ENCODE data around the gene DNAJA4. TPM values are rescaled to one million over a fixed set of nuclear protein-coding genes. Genes with fewer than 3 reads are reported as not detected.

DNAJA4 gene
- total and polyA plus RNA-seq, 9 of the 15 experiments (the other 6 are each of a cell fraction or from before 2014, with no cell fraction given), result 0.11 to 1.0 (median 0.16) TPM; not detected in 4

DNA sequence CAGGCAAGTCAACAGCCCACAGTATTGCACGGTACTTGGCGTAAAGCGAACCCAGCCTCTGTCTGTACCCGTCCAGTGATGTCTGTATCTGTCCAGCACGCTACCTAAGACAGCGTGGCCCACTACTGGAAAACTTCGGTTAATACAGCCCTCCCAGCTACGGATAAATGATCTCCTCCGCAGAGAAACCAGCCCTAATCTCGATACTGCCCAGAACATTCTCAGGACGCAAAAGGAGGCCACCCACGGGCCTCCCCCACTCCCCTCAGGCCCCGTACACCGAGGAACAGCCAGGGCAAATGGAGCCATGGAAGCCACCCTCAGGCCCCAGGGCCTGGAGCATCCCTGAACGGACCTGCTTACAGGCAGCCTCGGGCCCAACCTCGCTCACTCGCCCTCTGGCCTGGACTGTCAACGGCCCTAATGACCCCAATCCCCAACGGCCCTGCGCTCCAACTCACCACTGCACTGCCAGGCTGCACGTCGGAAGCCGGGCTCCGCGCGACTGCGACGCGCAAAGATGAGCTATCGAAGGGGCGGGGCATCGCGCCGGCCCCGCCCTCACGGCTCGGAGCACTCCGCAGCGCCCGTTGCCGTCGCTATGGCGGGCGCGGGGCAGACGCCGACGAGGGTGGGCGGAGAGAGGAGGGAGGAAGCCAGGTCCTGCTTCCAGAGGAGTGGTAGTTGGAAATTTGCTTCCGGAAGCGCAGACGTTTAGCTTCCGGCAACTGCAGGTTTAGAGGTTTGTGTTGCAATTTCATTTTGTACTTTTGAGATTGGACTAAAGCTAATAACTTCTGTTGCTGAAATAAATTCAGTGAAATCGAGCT lies 35.0 kb downstream of the DNAJA4 start, which contains the start of gene SKIC8 (continued):
- TF ChIP-seq, protein P1, sequence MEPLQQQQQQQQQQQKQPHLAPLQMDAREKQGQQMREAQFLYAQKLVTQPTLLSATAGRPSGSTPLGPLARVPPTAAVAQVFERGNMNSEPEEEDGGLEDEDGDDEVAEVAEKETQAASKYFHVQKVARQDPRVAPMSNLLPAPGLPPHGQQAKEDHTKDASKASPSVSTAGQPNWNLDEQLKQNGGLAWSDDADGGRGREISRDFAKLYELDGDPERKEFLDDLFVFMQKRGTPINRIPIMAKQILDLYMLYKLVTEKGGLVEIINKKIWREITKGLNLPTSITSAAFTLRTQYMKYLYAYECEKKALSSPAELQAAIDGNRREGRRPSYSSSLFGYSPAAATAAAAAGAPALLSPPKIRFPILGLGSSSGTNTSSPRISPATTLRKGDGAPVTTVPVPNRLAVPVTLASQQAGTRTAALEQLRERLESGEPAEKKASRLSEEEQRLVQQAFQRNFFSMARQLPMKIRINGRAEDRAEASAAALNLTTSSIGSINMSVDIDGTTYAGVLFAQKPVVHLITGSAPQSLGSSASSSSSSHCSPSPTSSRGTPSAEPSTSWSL (CRISPR knock-in tag; IDR thresholded peaks at IDR 0.05; ENCODE audit: borderline replicate concordance), result no peak
- TF ChIP-seq TCF3 (CRISPR knock-in tag; IDR thresholded peaks at IDR 0.05) (no peak), RFX1 (IDR thresholded peaks at IDR 0.05) (peak; percentile 74), CBX1 (IDR thresholded peaks at IDR 0.05; ENCODE audit: low read depth) (peak; percentile 63; the same call in 1 of the 2 replicates), ZBTB40 (IDR thresholded peaks at IDR 0.05) (peak; percentile 90), ZBTB40 (CRISPR knock-in tag; IDR thresholded peaks at IDR 0.05) (no peak), ZNF512 (tag; IDR thresholded peaks at IDR 0.05) (no peak), ZNF766 (CRISPR knock-in tag; conservative IDR thresholded peaks at IDR 0.05) (peak; percentile 69; the same call in 1 of the 2 replicates), RBM39 (optimal IDR thresholded peaks at IDR 0.05; ENCODE audit: low read depth, low read length) (no peak), TCF7 (IDR thresholded peaks at IDR 0.05; ENCODE audit: borderline replicate concordance) (0 out of 2 replicates have a peak, but pooled peaks have one; percentile 62), ZNF57 (CRISPR knock-in tag; IDR thresholded peaks at IDR 0.05) (no peak)
- TF ChIP-seq, protein P2, sequence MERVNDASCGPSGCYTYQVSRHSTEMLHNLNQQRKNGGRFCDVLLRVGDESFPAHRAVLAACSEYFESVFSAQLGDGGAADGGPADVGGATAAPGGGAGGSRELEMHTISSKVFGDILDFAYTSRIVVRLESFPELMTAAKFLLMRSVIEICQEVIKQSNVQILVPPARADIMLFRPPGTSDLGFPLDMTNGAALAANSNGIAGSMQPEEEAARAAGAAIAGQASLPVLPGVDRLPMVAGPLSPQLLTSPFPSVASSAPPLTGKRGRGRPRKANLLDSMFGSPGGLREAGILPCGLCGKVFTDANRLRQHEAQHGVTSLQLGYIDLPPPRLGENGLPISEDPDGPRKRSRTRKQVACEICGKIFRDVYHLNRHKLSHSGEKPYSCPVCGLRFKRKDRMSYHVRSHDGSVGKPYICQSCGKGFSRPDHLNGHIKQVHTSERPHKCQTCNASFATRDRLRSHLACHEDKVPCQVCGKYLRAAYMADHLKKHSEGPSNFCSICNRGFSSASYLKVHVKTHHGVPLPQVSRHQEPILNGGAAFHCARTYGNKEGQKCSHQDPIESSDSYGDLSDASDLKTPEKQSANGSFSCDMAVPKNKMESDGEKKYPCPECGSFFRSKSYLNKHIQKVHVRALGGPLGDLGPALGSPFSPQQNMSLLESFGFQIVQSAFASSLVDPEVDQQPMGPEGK (CRISPR knock-in tag; IDR thresholded peaks at IDR 0.05; ENCODE audit: borderline replicate concordance), result no peak

Data from K562 (cell line).